ENCODE results near the gene B3GALT2. TPM values are rescaled to one million over a fixed set of nuclear protein-coding genes. Genes with fewer than 3 reads are reported as not detected.

The B3GALT2 gene
- polyA plus RNA-seq, 1 donor from 2014 or later: 12.4 TPM

DNA sequence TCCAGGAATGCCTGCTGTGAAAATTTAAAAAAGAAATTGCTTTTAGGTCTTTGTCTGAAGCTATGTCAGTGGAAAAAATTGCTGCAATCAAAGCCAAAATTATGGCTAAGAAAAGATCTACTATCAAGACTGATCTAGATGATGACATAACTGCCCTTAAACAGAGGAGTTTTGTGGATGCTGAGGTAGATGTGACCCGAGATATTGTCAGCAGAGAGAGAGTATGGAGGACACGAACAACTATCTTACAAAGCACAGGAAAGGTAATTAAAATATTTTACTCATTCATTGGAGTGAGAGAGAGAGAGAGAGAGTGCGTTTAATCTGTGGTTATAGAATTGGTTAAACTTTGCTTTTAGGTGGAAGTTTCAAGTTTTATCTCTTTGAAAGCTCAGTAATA lies 44.6 kb downstream of the B3GALT2 start:
- no peaks in the 10 kb centered on the region for H3K9me2 ChIP-seq (ENCODE audit: insufficient read depth, low read length)
- no peak overlapping the region for H3K9ac ChIP-seq (ENCODE audit: low read length)
- no peak overlapping the region for H2AFZ ChIP-seq (ENCODE audit: low read depth, low read length)
- H3K79me2 ChIP-seq (replicated peaks; ENCODE audit: insufficient read depth, low read length): no peaks in the 10 kb centered on the region
- no peak overlapping the region for H3K27ac ChIP-seq (ENCODE audit: low read length)
- no peaks in the 10 kb centered on the region for H3F3A ChIP-seq (ENCODE audit: insufficient read depth, low read length, poor library complexity, severe bottlenecking)
- H3K4me3 ChIP-seq (ENCODE audit: low read length): peak overlapping the region; percentile 14
- peaks cover 10% of the 10 kb centered on the region for H3K36me3 ChIP-seq (ENCODE audit: insufficient read depth, low read length)
- no peaks in the 10 kb centered on the region for H3K9me3 ChIP-seq (ENCODE audit: low read length)
- TF ChIP-seq POLR2AphosphoS5 (IDR thresholded peaks at IDR 0.05) (no peak), TAF1 (IDR thresholded peaks at IDR 0.05; ENCODE audit: low read depth) (no peak), RAD21 (conservative IDR thresholded peaks at IDR 0.05) (no peak), EZH2 (IDR thresholded peaks at IDR 0.05; ENCODE audit: borderline replicate concordance, insufficient read depth, low read length, poor library complexity, severe bottlenecking) (no peak), SMC3 (conservative IDR thresholded peaks at IDR 0.05; ENCODE audit: poor library complexity) (no peak), EP300 (conservative IDR thresholded peaks at IDR 0.05; ENCODE audit: poor library complexity, severe bottlenecking) (no peak), MXI1 (conservative IDR thresholded peaks at IDR 0.05; ENCODE audit: poor library complexity, severe bottlenecking) (no peak)
- TF ChIP-seq, protein P1, sequence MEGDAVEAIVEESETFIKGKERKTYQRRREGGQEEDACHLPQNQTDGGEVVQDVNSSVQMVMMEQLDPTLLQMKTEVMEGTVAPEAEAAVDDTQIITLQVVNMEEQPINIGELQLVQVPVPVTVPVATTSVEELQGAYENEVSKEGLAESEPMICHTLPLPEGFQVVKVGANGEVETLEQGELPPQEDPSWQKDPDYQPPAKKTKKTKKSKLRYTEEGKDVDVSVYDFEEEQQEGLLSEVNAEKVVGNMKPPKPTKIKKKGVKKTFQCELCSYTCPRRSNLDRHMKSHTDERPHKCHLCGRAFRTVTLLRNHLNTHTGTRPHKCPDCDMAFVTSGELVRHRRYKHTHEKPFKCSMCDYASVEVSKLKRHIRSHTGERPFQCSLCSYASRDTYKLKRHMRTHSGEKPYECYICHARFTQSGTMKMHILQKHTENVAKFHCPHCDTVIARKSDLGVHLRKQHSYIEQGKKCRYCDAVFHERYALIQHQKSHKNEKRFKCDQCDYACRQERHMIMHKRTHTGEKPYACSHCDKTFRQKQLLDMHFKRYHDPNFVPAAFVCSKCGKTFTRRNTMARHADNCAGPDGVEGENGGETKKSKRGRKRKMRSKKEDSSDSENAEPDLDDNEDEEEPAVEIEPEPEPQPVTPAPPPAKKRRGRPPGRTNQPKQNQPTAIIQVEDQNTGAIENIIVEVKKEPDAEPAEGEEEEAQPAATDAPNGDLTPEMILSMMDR (IDR thresholded peaks at IDR 0.05; ENCODE audit: poor library complexity, severe bottlenecking): no peak
- TF ChIP-seq, protein P2, sequence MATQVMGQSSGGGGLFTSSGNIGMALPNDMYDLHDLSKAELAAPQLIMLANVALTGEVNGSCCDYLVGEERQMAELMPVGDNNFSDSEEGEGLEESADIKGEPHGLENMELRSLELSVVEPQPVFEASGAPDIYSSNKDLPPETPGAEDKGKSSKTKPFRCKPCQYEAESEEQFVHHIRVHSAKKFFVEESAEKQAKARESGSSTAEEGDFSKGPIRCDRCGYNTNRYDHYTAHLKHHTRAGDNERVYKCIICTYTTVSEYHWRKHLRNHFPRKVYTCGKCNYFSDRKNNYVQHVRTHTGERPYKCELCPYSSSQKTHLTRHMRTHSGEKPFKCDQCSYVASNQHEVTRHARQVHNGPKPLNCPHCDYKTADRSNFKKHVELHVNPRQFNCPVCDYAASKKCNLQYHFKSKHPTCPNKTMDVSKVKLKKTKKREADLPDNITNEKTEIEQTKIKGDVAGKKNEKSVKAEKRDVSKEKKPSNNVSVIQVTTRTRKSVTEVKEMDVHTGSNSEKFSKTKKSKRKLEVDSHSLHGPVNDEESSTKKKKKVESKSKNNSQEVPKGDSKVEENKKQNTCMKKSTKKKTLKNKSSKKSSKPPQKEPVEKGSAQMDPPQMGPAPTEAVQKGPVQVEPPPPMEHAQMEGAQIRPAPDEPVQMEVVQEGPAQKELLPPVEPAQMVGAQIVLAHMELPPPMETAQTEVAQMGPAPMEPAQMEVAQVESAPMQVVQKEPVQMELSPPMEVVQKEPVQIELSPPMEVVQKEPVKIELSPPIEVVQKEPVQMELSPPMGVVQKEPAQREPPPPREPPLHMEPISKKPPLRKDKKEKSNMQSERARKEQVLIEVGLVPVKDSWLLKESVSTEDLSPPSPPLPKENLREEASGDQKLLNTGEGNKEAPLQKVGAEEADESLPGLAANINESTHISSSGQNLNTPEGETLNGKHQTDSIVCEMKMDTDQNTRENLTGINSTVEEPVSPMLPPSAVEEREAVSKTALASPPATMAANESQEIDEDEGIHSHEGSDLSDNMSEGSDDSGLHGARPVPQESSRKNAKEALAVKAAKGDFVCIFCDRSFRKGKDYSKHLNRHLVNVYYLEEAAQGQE (IDR thresholded peaks at IDR 0.05; ENCODE audit: borderline replicate concordance): no peak
- no peaks in the 10 kb centered on the region for H4K20me1 ChIP-seq (ENCODE audit: insufficient read depth)
- H3K4me2 ChIP-seq (ENCODE audit: low read length): no peak overlapping the region
- H3K27me3 ChIP-seq (ENCODE audit: insufficient read depth, low read depth, low read length): no peaks in the 10 kb centered on the region

DNA sequence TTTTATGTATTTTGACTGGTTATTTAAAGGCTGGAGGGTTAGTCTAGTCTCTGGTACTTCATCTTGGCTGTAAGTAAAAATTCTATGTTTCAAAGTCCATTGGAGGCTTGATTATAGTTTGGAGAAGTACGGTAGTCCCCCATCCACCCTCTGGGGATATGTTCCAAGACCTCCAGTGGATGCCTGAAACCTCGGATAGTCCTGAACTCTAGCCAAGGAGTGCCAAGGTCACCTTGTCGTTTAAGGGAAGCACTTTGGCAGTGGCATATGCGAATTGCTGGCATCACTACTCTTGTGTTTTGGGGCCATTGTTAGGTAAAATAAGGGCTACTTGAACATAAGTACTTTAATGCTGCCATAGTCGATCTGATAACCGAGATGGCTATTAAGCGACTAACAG lies 46.2 kb downstream of the B3GALT2 start:
- no peaks in the 10 kb centered on the region for H3F3A ChIP-seq (ENCODE audit: insufficient read depth, low read length, poor library complexity, severe bottlenecking)
- no peak overlapping the region for H3K4me2 ChIP-seq (ENCODE audit: low read length)
- H3K9me3 ChIP-seq (ENCODE audit: low read length): no peaks in the 10 kb centered on the region
- H3K27me3 ChIP-seq (ENCODE audit: insufficient read depth, low read depth, low read length): no peaks in the 10 kb centered on the region
- no peak overlapping the region for H3K27ac ChIP-seq (ENCODE audit: low read length)
- no peaks in the 10 kb centered on the region for H3K79me2 ChIP-seq (replicated peaks; ENCODE audit: insufficient read depth, low read length)
- no peak overlapping the region for H2AFZ ChIP-seq (ENCODE audit: low read depth, low read length)
- no peak overlapping the region for H3K9ac ChIP-seq (ENCODE audit: low read length)
- no peaks in the 10 kb centered on the region for H3K9me2 ChIP-seq (ENCODE audit: insufficient read depth, low read length)
- H3K4me3 ChIP-seq (ENCODE audit: low read length): no peak overlapping the region
- H4K20me1 ChIP-seq (ENCODE audit: insufficient read depth): no peaks in the 10 kb centered on the region
- peaks cover 10% of the 10 kb centered on the region for H3K36me3 ChIP-seq (ENCODE audit: insufficient read depth, low read length)
- TF ChIP-seq TAF1 (IDR thresholded peaks at IDR 0.05; ENCODE audit: low read depth) (no peak), EP300 (conservative IDR thresholded peaks at IDR 0.05; ENCODE audit: poor library complexity, severe bottlenecking) (no peak), MXI1 (conservative IDR thresholded peaks at IDR 0.05; ENCODE audit: poor library complexity, severe bottlenecking) (no peak), EZH2 (IDR thresholded peaks at IDR 0.05; ENCODE audit: borderline replicate concordance, insufficient read depth, low read length, poor library complexity, severe bottlenecking) (no peak), POLR2AphosphoS5 (IDR thresholded peaks at IDR 0.05) (no peak), RAD21 (conservative IDR thresholded peaks at IDR 0.05) (no peak), SMC3 (conservative IDR thresholded peaks at IDR 0.05; ENCODE audit: poor library complexity) (no peak)
- TF ChIP-seq, protein P2 (IDR thresholded peaks at IDR 0.05; ENCODE audit: borderline replicate concordance): no peak
- TF ChIP-seq, protein P1 (IDR thresholded peaks at IDR 0.05; ENCODE audit: poor library complexity, severe bottlenecking): no peak
